Keratinocyte (primary cell): ENCODE measurements around the gene NEUROG3. TPM values are rescaled to one million over a fixed set of nuclear protein-coding genes. Genes with fewer than 3 reads are reported as not detected.

ENCODE experiments used
- DNase-seq: peaks from one replicate; pipeline ENCODE4 v3.0.0-alpha.2; 2011; ENCODE audit warnings: low read depth, missing footprints, low spot score
- FAIRE-seq: peaks from 2 replicates; lab custom pipeline; 2011; peaks lifted over from hg19 to GRCh38; lab: Jason Lieb, UNC
- H2AFZ ChIP-seq: 2 replicates; pipeline ENCODE4 v1.6.0; 2012; ENCODE audit warnings: low read length, control low read depth, inconsistent platforms; ENCODE audit not compliant: control insufficient read depth
- H3K27ac ChIP-seq: 2 replicates; pipeline ENCODE4 v1.5.1; 2011; ENCODE audit warnings: low read length; ENCODE audit not compliant: control insufficient read depth, insufficient read depth
- H3K27me3 ChIP-seq: 3 replicates; pipeline ENCODE4 v1.6.0; 2011; ENCODE audit warnings: low read length; ENCODE audit not compliant: control insufficient read depth, insufficient read depth; ENCODE audit errors: extremely low read depth
- H3K36me3 ChIP-seq, 2 experiments: 2 replicates in 1 of 2; 3 replicates in 1 of 2; pipeline ENCODE4 v1.5.1; 2011; ENCODE audit warnings: low read length in 2 of 2, mild to moderate bottlenecking in 1 of 2; ENCODE audit not compliant: control insufficient read depth in 2 of 2, insufficient read depth in 2 of 2; ENCODE audit errors: extremely low read depth in 1 of 2
- H3K4me1 ChIP-seq: 3 replicates; pipeline ENCODE4 v1.5.1; 2011; ENCODE audit warnings: low read length; ENCODE audit not compliant: control insufficient read depth, insufficient read depth; ENCODE audit errors: extremely low read depth
- H3K4me2 ChIP-seq: 3 replicates; pipeline ENCODE4 v1.6.0; 2011; ENCODE audit warnings: low read depth, low read length; ENCODE audit not compliant: control insufficient read depth, insufficient read depth; ENCODE audit errors: extremely low read depth
- H3K4me3 ChIP-seq, 3 experiments: fragments of 200-600 bp in 1 of 3; sonication (generic) in 1 of 3; 2 replicates in 2 of 3; 3 replicates in 1 of 3; pipeline ENCODE4 v1.5.1; 2011 to 2016; ENCODE audit warnings: low read length in 3 of 3, mild to moderate bottlenecking in 3 of 3, control low read depth in 2 of 3, inconsistent platforms in 1 of 3, low read depth in 1 of 3, mixed read lengths in 1 of 3, mixed run types in 1 of 3, moderate library complexity in 1 of 3; ENCODE audit not compliant: control insufficient read depth in 2 of 3, insufficient read depth in 2 of 3; ENCODE audit errors: extremely low read depth in 1 of 3
- H3K79me2 ChIP-seq: 2 replicates; pipeline ENCODE4 v1.6.0; 2012; ENCODE audit warnings: low read length; ENCODE audit not compliant: control insufficient read depth, insufficient read depth
- H3K9ac ChIP-seq: 3 replicates; pipeline ENCODE4 v1.6.0; 2011; ENCODE audit warnings: low read length; ENCODE audit not compliant: control insufficient read depth, insufficient read depth; ENCODE audit errors: extremely low read depth
- H3K9me1 ChIP-seq: 3 replicates; pipeline ENCODE4 v1.6.0; 2011; ENCODE audit warnings: low read length; ENCODE audit not compliant: control insufficient read depth, insufficient read depth; ENCODE audit errors: extremely low read depth
- H3K9me3 ChIP-seq: 2 replicates; pipeline ENCODE4 v1.5.1; 2012; ENCODE audit warnings: low read depth, low read length; ENCODE audit not compliant: control insufficient read depth
- H4K20me1 ChIP-seq: 3 replicates; pipeline ENCODE4 v1.6.0; 2011; ENCODE audit warnings: low read length; ENCODE audit not compliant: control insufficient read depth, insufficient read depth; ENCODE audit errors: extremely low read depth
- EZH2 ChIP-seq: IDR thresholded peaks from one replicate; pipeline ENCODE4 v1.6.1; 2012; ENCODE audit warnings: inconsistent platforms, mild to moderate bottlenecking, low read length, moderate library complexity
- dilution Hi-C: fragments of 300-500 bp; cut with MboI; formaldehyde crosslinking; loops from one replicate; pipeline ENCODE4 v1.7.0; 2020; ENCODE audit warnings: low sequenced_read_pairs; ENCODE audit not compliant: extremely low pct_ligation_motif_present
- polyA plus RNA-seq, 5 experiments: library from polyadenylated mRNA; depleted of rRNA in 3 of 5; stranded (reverse) in 3 of 5; stranded (forward) in 1 of 5; unstranded in 1 of 5; fragments of >200 nt; gene quantifications; 1 replicate in 1 of 5; 2 replicates in 3 of 5; 3 replicates in 1 of 5; pipeline versions ENCODE4 v1.2.1 to v1.2.3, GENCODE V29; 2011 to 2012; ENCODE audit warnings: missing spikeins in 2 of 5, low read depth in 1 of 5, low replicate concordance in 1 of 5
- TF ChIP-seq, protein P1 (sequence below), 3 experiments: IDR thresholded peaks in 1 of 3; conservative IDR thresholded peaks in 1 of 3; optimal IDR thresholded peaks in 1 of 3; 2 replicates in 2 of 3; 3 replicates in 1 of 3; pipeline versions ENCODE3 to v1.5.1; 2011; ENCODE audit warnings: low read length in 3 of 3, mild to moderate bottlenecking in 3 of 3, moderate library complexity in 2 of 3, control low read depth in 1 of 3, inconsistent platforms in 1 of 3; ENCODE audit not compliant: insufficient read depth in 2 of 3; ENCODE audit errors: extremely low read depth in 1 of 3

Gene NEUROG3
- polyA plus RNA-seq, 1 donor (not counting 4 experiments of a cell fraction or from before 2014, with no cell fraction given), result not detected

DNA sequence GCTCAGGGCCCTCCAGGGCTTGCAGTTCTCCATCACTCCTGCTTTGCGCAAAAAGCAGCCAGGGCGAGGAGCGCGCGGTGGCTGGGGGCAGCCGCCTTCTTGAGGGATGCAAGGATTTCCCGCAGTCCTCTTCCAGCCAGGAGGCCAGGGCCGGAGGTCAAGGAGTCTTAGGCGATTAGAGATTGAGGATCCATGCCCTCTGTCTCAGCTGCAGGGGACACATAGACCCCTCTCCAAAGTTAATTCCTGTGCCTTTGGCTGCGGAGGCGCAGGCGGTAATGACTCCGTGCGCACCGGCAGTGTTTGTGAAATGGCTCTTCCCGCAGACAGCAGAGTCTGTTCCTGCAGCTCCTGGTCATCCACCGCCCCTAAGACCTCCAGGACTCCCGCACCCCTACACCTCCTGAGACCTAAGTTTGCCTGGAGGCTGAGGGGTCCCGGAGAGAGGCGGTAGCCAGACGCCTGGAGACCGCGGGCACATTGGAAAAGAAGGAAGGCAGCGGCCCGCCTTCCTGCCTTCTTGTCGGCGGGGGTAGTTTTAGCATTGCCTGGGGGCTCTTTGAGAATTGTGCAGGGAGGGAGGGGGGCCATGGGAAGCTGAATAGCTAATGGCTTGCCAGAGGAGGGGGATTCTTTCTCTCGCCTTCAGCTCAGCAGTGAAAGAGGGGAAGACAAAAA, 3.3 kb upstream of the NEUROG3 start:
- Histone ChIP-seq H3K79me2 (no peaks in the 10 kb centered on the region), H3K27me3 (peaks cover 94% of the 10 kb centered on the region), H2AFZ (no peak overlapping the region), H3K4me1 (no peaks in the 10 kb centered on the region), H3K36me3 (no peaks in the 10 kb centered on the region), H3K9ac (no peak overlapping the region), H3K4me3 (no peak overlapping the region), H3K9me1 (no peaks in the 10 kb centered on the region), H3K27ac (no peak overlapping the region), H4K20me1 (no peaks in the 10 kb centered on the region), H3K4me2 (no peak overlapping the region), H3K9me3 (no peaks in the 10 kb centered on the region)
- DNase-seq (no peak), FAIRE-seq (no peak)
- peak; percentile 0 for TF ChIP-seq EZH2
- TF ChIP-seq, protein P1, sequence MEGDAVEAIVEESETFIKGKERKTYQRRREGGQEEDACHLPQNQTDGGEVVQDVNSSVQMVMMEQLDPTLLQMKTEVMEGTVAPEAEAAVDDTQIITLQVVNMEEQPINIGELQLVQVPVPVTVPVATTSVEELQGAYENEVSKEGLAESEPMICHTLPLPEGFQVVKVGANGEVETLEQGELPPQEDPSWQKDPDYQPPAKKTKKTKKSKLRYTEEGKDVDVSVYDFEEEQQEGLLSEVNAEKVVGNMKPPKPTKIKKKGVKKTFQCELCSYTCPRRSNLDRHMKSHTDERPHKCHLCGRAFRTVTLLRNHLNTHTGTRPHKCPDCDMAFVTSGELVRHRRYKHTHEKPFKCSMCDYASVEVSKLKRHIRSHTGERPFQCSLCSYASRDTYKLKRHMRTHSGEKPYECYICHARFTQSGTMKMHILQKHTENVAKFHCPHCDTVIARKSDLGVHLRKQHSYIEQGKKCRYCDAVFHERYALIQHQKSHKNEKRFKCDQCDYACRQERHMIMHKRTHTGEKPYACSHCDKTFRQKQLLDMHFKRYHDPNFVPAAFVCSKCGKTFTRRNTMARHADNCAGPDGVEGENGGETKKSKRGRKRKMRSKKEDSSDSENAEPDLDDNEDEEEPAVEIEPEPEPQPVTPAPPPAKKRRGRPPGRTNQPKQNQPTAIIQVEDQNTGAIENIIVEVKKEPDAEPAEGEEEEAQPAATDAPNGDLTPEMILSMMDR (optimal IDR thresholded peaks at IDR 0.05 in 1 of 3, IDR thresholded peaks at IDR 0.05 in 1 of 3, conservative IDR thresholded peaks at IDR 0.05 in 1 of 3; ENCODE audit: extremely low read depth in 1 of 3, insufficient read depth in 2 of 3, low read length in 3 of 3), result no peak
- dilution Hi-C loops, result no loop called here

DNA sequence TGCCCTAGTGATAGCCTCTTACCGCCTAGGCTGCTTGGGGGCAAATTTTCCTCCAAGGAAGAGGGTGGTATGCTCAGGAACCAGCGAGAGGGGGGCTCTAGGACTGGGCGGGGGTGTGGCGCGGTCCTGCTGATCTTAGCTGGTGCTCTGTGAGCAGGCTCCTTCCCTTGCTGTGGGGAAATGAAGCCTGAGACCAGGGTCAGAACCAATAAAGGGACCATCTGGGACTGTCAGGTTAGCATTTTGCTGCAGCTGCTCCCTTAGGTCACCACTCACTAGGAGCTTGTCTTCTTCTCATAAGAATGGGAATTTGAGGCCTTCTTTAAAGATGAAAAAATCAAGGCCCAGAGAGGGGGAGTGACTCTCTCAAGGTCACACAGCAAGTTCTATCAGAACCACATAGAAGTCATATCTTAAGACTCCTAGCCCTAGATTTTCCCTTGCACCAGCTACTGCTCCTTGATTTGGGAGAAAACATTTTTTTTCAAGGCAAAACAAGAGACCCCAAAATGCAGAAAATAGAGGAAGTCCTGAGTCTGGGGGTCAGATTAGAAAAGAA, 2.0 kb upstream of the NEUROG3 start:
- Histone ChIP-seq H3K9me1 (no peaks in the 10 kb centered on the region), H3K9me3 (no peaks in the 10 kb centered on the region), H3K4me2 (no peak overlapping the region), H3K36me3 (no peaks in the 10 kb centered on the region), H2AFZ (no peak overlapping the region), H3K4me3 (no peak overlapping the region), H3K9ac (no peak overlapping the region), H3K27ac (no peak overlapping the region), H3K4me1 (no peaks in the 10 kb centered on the region), H3K27me3 (peaks cover 97% of the 10 kb centered on the region), H4K20me1 (no peaks in the 10 kb centered on the region), H3K79me2 (no peaks in the 10 kb centered on the region)
- dilution Hi-C loops, result no loop called here
- DNase-seq (no peak), FAIRE-seq (no peak)
- TF ChIP-seq EZH2, result peak; percentile 25
- TF ChIP-seq, protein P1 (optimal IDR thresholded peaks at IDR 0.05 in 1 of 3, IDR thresholded peaks at IDR 0.05 in 1 of 3, conservative IDR thresholded peaks at IDR 0.05 in 1 of 3; ENCODE audit: extremely low read depth in 1 of 3, insufficient read depth in 2 of 3, low read length in 3 of 3), result no peak
